Jurkat, Clone E6-1 (cell line): ENCODE results near the gene ABCA13.

ENCODE experiments used
- DNase-seq: peaks from one replicate; pipeline ENCODE4 v3.0.0-alpha.2; 2011; ENCODE audit warnings: low read depth, low spot score
- H3K4me3 ChIP-seq: 2 replicates; pipeline ENCODE4 v1.5.1; 2011; ENCODE audit warnings: mild to moderate bottlenecking, low read length, control low read depth, moderate library complexity

Gene ABCA13

DNA sequence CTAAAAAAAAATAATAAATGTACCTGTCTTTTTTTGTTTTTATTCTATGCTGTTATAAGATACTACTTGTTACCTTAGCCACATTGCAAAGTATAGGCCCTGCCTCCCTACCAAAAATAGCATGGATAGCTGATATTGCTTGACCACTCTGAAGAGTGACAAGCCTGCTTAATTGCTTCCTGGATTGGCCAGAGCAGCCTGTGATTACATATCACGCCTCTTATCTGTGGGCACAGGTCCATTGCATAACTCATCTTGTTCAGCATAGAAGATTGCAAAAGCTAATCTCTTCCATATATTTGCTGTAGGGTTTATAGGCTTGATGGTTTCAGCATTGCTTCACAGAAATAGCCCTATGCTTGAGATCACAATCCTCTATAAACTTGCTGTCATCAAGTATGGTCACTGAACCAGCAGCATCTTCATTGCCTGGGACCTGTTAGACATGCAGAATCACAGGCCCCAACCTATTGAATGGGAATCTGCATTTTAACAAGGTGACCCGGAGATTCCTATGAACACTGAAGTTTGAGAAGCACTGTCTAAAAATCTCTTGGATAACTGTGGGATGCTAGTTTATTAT lies 472.3 kb downstream of the ABCA13 start:
- no peak for DNase-seq
- H3K4me3 ChIP-seq = no peak overlapping the region

DNA sequence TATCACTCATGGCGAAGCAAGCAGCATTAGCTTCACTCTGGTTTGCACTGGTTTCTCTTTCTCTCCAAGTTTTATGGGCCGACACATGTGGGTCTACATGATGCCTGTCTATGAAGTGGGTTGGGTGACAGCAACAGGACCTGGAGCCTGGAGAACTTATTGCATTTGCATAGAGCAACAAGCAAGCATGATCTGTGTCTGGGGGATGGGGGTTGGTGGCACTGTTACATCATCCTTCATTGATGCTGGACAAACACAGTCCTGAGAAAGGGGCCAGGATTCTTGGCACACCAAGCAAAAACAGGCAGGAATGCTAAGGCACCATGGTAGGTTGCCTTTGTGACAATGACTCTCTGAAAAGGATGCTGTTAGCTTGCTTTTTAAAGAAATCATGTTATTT lies 486.9 kb downstream of the ABCA13 start:
- no peak for DNase-seq
- H3K4me3 ChIP-seq = no peak overlapping the region

GRCh38 chr7:48660306-48660870 lies 489.1 kb downstream of the ABCA13 start:
- no peak for DNase-seq
- no peak overlapping the region for H3K4me3 ChIP-seq

DNA sequence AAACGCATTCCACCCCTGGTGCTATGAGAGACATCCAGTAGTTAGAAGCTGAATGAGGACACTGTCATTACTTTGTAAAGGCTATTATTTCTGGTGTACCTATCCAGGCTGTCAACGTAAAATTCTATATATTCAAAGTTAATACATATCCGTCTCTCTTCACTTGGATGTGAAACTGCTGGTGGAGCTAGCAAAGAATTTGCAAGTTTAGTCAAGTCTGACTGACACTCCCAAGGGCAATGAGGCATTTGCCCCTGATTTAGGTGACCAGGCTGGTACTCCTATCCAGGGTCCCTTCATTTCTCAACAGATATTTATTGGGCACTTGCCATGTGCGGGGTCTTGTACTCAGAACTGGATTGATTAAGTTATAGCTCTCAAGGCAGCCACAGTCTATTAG lies 493.0 kb downstream of the ABCA13 start:
- H3K4me3 ChIP-seq = no peak overlapping the region

GRCh38 chr7:48665353-48666135 lies 494.3 kb downstream of the ABCA13 start:
- no peak for DNase-seq
- no peak overlapping the region for H3K4me3 ChIP-seq

More for the DNA sequence above, 493.0 kb downstream of the ABCA13 start:
- no peak for DNase-seq

GRCh38 chr7:48667407-48667806 lies 496.1 kb downstream of the ABCA13 start:
- no peak for DNase-seq
- no peak overlapping the region for H3K4me3 ChIP-seq

GRCh38 chr7:48671656-48672055 lies 500.4 kb downstream of the ABCA13 start:
- no peak for DNase-seq

DNA sequence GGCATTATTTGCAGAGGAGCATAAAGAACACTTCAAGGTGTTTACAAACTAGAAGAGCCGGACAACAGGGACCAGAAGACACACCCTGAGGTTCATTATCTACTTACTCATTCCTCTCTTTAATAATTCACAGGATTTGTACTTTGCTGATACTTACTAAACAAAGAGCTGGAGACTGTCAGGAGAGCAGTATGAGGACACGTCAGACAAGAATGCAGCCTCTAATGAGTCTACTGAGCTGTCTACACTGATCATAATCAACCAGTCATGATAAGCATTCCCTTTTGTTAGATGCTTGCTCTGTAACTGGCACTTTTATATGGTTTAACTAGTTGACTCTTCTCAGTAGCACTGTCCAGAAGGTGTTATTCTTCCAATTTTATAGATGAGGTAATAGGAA lies 509.7 kb downstream of the ABCA13 start:
- no peak for DNase-seq
- H3K4me3 ChIP-seq = no peak overlapping the region

More at GRCh38 chr7:48671656-48672055, 500.4 kb downstream of the ABCA13 start:
- no peak overlapping the region for H3K4me3 ChIP-seq

DNA sequence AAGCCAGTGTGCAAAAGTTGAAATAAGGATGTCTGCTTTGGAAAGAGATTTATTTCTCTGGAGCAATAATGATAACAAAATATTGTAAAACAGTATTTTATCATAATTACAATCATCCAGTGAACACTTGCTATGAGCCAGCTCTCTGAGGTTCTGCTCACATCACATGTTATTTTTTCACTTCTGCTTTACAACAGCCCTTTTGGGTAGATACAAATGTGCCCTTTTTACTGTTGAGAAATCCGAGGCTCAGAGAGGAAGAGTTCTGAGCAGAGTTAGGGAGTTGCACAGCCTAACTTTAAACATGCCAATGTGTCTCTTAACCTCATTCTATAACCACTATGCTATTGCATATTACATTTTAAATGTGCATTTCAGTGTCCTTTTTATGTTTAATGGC lies 520.5 kb downstream of the ABCA13 start:
- no peak for DNase-seq
- H3K4me3 ChIP-seq = no peak overlapping the region
